OCI-LY1 (cell line): Measurements from ENCODE around the gene GALNT13.

Source experiments
- CTCF ChIP-seq: fragments of 200-600 bp; sonication (generic), shearing (Covaris generic); IDR thresholded peaks from 2 replicates; pipeline ENCODE4 v1.5.1; 2017; ENCODE audit warnings: mild to moderate bottlenecking, antibody characterized with exemption, low read length, moderate library complexity, mixed read lengths
- EZH2 ChIP-seq: fragments of 200-600 bp; sonication (generic), shearing (Covaris generic); IDR thresholded peaks from 2 replicates; pipeline ENCODE4 v1.8.0; 2017; ENCODE audit warnings: borderline replicate concordance, mixed run types, mild to moderate bottlenecking, antibody characterized with exemption, low read length, moderate library complexity, mixed read lengths

GRCh38 chr2:153875801-153876466 is 4.2 kb downstream of the GALNT13 start:
- TF ChIP-seq CTCF (no peak), EZH2 (no peak)
